RPMI8226 (cell line): ENCODE measurements around the gene DPP7.
"Not testable (repeated sequence)": the region's sequence is repeated elsewhere in the genome, so short reads cannot be mapped to it uniquely, and the experiment has no call there.

Source experiments
- DNase-seq: peaks from one replicate; pipeline ENCODE4 v3.0.0-alpha.2; 2015

Gene DPP7

DNA sequence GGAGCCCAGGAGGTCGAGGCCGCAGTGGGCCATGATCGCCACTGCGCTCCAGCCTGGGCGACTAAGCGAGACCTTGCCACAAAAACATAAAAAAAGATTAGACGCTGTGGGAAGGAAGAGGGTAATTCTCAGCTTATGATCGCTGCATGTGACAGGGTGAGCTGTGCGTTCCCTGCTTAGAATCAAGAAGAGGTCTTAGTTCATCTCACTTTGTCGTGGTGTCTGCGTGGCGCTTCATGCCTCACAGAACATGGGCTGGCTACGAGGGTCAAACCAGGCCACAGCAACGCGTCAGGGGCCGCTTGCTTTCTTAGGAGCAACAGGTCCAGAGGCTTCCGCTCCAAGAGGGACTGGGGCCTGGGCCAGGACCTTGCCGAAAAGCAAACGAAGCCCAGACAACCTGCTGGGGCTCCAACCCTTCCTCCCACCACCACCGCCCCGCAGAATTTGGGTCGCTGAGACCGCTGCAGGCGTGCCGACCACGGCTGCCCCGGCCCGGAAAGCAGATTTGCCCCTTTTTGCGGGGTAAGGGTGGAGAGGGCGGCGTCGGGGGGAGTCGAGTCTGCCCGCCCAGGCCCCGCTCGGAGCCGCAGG is 14.4 kb upstream of the DPP7 start:
- DNase-seq: peak; percentile 57

DNA sequence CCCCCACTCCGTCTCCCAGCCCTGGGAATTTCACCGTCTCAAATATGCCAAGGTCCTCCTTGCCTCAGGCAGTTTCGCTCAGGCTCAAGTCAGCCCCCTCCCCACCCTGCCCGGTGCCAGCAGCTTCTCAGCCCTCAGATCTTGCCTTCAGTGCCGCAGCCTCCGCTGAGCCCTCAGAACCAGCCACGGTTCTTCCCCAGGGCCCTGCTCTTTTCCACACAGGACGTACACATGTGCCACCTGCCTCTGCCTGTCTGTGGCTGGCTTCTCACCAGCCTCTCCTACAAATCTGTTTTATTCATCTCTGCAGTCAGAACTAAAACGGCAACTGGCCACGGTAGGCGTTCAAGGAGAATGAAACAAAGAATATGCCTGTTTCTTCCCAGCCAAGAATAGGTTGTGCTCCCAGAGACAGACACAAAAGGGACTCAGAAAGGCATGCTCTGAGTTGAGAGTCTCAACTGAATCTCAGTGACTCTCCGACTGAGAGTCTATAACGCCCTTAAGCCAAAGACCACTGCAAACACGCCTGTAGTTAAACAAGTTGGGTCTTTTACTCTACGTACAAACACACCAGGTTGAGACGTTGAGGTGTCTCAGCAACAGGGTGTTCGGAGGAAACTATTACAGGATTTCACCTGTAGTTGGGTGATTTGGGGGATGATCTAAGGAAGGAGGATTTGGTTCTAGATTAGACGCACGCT is 13.8 kb upstream of the DPP7 start:
- peak; percentile 50 for DNase-seq

DNA sequence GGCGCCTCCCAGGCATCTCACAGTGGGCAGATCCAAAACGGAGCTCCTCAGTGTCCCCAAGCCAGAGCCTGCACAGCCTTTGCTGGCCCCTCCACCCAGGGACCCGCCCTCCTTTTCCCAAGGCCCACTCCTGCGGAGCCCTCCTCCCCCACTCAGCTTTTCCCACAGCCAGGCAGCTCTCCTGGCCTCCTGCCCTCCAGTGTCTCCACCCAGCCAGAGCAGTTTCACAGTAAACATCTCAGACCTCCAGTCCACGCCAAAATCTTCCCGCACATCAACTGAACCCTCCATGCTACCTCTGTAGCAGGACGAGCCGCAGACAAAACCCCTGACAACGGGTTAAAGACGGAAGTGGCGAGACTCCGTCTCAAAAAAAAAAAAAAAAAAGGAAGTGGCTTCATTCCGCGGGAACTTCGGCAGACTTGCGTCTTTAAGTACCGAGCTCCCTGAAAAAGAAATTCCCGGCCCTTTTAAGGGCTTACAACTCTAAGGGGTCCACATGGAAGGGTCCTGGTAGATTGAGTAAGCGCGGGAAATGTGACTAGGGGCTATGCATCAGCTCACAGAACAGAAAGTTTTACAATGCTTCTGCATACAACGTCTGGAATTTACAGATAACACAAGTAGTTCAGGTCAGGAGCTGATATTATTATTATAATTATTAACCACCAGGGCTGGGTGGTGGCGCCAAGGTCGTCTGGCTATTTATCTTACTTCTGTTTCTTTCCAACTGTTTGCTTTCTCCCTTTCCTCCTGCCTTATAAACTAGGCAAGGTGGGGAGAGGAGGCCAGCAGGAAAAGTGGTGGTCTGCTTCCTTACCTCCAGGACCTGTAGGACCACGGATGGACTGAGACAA is 13.0 kb upstream of the DPP7 start:
- DNase-seq: peak; percentile 89

DNA sequence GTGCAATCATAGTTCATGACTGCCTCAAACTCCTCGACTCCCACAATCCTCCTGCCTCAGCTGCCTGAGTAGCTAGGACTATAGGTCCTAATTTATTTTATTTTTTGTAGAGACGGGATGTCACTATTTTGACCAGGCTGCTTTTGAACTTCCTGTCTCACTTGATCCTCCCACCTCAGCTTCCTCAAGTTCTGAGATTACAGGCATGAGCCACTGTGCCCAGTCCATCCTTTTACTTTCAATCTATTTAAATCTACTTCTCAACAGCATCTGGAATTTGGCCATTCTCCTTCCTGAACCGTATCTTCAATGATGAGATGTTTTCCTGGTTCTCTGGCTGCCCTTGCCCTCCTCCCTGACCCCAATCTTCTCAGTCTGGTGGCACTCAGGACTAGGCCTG is 12.3 kb upstream of the DPP7 start:
- DNase-seq: no peak

DNA sequence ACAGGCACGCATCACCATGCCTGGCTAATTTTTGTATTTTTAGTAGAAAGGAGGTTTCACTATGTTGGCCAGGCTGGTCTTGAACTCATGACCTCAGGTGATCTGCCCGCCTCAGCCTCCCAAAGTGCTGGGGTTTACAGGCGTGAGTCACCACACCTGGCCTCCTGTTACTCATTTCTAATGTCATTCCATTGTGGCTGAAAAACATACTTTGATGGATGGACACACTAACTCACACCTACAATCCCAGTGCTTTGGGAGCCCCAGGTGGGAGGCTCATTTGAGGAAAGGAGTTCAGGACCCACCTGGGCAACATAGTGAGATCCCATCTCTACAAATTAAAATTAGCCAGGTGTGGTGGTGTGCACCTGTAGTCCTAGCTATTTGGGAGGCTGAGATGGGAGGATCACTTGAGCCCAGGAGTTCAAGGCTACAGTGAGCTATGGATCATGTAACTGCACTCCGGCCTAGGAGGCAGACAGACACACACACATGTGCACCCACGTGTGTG is 9.5 kb upstream of the DPP7 start:
- DNase-seq: not testable (repeated sequence)

DNA sequence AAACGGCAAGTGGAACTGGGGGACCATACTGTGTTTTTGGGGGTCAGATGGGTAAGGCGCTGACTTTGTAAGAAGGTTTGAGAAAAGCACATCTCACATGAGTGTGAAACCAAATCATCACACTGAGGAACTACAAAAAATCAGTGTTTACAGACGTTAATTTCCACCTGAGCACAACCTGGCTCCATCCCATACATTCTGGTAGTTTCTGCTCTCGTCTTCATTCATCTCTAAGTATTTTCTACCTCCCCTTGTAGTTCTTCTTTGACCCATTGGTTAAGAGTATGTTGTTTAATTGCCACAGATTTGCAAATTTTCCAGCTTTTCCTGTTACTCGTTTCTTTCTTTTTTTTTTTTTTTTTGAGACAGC is 8.9 kb upstream of the DPP7 start:
- DNase-seq: no peak

DNA sequence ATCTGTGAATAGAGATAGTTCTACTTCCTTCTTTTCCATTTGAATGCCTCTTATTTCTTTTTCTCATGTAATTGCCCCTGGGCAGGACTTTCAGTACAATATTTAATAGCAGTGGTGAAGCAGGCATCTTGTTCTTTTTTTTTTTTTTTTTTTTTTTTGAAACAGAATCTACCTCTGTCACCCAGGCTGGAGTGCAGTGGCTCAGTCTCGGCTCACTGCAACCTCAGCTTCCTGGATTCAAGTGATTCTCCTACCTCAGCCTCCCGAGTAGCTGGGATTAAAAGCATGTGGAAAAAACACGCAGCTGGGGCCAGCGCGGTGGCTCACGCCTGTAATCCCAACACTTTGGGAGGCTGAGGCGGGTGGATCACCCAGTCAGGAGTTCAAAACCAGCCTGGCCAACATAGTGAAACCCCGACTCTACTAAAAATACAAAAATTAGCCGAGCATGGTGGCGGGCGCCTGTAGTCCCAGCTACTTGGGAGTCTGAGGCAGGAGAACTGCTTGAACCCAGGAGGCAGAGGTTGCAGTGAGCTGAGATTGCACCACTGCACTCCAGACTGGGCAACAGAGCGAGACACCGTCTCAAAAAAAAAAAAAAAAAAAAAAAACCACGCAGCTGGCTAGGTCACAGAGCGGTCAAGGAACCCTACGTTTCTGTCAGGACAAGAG is 8.4 kb upstream of the DPP7 start:
- DNase-seq: not testable (repeated sequence)

DNA sequence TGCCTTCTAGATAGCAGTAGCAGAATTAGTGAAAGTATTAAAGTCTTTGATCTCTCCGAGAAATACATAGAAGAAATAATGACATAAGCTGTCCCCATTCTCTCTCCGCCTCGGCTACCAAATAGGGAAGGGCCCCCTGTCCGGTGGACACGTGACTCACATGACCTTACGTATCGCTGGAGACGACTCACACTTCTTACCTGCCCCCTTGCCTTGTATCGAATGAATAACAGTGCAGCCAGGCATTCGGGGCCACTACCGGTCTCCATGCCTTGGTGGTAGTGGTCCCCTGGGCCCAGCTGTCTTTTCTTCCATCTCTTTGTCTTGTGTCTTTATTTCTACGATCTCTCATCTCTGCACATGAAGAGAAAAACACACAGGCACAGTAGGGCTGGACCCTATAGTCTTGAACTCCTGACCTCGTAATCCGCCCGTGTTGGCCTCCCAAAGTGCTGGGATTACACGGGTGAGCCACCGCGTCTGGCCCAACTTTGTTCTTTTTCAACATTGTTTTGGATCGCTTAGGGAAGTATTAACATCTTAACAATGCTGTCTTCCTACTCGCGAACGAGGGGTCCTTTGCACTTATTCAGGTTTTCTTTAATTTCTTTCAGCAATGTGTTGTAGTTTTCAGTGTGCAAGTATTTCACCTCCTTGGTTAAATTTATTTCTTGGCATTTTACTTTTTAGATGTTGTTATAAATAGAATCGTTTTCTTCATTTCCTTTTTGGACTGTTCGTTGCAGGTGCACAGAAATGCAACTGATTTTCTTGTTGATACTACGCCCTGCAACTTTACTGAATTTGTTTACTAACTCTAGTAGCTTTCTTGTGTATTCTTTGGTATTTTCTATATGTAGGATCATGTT is 7.6 kb upstream of the DPP7 start:
- not testable (repeated sequence) for DNase-seq

DNA sequence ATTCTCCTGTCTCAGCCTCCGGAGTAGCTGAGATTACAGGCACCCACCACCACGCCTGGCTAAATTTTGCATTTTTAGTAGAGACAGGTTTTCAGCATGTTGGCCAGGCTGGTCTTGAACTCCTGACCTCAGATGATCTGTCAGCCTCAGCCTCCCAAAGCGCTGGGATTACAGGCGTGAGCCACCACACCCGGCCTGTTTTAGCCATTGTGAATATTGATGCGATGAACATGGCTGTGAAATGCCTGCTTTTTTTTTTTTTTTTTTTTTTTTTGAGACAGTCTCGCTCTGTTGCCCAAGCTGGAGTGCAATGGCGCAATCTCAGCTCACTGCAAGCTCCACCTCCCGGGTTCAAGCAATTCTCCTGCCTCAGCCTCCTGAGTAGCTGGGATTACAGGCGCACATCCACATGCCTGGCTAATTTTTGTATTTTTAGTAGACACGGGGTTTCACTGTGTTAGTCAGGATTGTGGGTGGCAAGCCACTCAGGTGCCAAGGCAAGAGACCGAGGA is 3.6 kb upstream of the DPP7 start:
- not testable (repeated sequence) for DNase-seq

DNA sequence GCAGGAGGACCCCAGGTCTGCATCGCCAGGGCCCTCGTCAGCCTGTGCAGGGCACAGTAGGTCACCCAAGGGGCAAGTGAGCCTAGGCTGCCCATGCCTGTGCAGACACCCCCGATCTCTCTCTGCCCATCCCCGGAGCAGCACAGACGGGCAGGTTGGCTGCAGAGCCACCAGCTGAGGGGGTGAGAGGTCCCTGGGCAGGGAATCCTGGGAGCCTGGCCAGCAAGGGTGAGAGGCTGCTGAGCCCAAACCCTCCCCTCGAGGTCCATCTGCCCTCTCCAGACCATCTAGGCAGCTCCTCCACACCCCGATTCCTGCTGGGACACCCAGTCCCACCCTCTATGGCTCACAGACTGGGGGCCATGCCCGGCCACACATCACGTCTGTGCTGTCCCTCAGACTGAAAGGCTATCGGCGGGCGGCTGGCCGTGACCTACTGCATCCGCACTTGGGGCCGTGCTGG is 2.8 kb upstream of the DPP7 start:
- no peak for DNase-seq

DNA sequence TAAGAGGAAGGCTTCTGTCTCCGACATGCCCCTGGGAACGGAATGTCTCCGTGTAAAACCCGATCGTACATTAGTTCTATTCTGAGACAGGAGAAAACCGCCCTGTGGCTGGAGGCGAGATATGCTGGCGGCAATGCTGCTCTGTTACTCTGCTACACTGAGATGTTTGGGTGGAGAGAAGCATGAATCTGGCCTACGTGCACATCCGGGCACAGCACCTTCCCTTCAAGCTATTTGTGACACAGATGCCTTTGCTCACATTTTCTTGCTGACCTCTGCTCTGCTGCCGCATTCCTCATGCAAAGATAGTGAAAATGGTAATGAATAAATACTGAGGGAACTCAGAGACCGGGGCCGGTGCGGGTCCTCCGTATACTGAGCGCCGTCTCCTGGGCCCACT is 2.2 kb upstream of the DPP7 start:
- DNase-seq: no peak

DNA sequence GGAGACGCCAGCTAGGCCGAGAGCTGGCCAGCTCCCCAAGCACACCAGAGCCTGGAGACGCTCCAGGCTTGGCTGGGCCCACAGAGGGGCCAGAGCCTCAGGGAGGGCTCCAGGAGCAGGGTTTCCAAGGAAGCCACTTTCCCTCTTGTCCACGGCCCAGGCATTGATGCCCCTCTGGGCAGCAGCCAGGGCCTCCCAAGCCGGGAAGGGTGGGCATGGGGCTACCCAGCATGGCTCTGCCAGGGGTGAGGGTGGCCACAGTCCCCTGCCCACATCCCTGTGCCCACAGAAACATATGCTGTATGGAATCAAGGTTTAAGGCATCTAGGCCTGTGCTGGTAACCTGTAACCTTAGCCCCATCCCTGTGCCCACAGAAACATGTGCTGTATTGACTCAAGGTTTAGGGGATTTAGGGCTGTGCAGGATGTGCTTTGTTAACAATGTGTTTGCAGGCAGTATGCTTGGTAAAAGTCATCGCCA is 1.5 kb upstream of the DPP7 start:
- DNase-seq: peak; percentile 4

DNA sequence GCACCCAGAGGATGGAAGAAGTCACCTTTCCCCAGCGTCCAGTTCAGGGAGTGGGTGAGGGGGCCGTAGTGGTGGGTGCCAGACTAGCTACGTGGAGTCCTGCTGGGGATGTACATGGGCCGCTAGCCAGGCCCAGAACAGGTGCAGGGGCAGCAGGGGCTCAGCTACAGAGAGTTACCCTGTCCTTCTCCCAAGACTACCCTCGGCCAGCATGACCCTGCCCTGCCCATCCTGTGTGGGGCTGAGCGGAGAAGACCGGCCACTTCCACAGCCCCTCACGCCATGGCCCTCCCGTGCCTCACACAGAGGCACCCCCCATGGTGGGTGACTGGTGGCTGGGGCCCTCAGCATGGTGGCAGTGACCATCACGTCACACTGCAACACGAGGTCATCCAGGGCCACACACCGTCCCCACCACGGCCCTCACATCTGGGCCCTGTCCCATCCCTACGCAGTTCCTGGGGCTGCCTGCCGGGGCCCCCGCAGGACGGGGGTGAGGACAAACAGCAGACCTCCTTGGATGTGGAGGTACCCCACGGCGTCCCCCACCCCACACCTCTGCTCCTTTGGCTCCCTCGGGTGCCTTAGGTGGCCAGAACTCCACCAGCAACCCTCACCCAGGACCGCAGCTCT is 977 bp upstream of the DPP7 start:
- no peak for DNase-seq

DNA sequence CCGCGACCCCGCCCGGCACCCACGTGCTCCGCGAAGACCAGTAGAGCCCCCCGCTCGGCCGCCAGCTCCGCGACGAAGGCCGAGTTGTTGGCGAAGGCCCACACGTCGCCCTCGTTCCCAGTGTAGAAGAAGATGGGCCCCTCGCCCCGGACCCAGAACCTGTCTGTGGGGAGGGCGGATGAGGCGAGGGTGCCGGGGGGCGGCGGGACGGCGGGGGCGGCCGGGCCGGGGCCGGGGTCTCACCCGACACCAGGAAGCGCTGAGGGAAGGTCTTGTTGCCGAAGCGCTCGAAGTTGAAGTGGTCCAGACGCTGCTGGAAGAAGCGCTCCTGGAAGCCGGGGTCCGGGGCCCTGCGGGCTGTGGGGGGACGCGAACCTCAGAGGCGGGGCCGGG is 317 bp downstream of the DPP7 start:
- peak; percentile 38 for DNase-seq

DNA sequence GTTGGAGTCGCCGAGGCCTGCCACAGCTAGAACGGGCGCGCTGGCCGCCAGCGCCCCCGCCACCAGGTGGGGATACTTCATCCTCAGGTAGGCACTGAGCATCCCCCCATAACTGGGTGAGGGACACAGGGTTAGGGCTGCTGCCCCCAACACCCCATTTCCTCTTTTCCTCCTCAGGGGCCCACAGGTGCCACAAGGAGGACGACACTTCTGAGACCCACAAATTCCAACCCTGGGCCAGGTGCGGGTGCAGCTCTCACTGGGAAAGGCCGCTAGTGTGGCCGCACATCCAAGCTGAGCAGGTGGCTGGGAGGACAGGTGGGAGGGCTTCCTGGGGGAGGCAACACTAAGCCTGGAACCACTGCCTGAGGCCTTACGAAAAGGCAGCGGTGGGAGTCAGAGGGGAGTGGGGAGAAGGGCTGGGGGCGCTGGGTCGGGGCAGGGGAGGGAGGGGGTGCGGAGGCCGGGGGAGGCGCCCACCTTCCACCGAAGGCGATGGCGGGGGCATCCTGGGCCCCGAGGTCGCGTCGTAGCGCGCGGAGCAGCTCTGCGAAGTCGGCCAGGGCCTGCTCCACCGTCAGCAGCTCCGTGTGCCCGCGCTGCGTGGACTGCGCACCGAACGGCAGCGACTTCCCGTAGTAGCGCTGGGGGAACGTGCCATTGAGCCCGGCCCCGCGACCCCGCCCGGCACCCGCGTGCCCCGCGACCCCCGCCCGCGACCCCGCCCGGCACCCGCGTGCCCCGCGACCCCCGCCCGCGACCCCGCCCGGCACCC is 961 bp downstream of the DPP7 start:
- peak; percentile 65 for DNase-seq

DNA sequence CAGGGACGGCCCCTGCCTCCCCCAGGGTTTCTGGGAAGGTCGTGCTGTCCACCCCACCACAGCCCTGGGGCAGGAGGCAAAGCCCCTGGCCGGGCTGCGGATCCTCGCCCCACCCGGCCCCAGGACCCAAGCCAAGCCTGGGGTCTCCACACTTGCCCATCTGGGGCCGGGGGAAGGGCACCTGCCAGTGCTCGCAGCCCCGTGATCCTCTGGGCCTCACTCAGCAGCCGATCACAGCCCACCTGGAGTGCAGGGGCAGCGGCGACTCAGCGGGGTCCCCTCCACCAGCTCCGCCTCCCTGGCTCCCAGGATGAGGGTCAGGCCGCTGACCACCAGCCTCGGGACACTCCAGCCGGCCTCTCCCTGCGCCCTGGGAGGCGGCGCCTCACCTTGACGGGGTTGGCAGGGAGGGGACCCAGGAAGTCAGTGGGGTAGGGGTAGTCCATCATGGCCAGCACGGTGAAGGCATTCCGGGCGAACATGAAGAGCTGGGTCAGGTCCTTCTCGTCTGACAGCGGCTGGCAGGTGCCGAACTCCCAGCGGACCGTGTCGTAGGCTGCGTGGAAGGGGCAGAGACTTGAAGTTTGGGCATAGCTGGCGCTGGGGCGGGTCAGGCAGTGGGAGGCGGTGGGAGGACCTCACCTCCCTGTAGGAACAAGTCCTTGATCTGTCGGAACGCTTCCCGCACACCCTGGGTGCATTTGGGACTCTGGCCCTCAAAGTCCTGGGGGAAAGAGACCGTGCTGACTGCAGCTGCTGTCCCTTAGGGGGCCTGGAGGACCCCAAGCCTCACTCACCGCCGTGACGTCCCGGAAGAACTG is 1.8 kb downstream of the DPP7 start:
- peak; percentile 7 for DNase-seq

DNA sequence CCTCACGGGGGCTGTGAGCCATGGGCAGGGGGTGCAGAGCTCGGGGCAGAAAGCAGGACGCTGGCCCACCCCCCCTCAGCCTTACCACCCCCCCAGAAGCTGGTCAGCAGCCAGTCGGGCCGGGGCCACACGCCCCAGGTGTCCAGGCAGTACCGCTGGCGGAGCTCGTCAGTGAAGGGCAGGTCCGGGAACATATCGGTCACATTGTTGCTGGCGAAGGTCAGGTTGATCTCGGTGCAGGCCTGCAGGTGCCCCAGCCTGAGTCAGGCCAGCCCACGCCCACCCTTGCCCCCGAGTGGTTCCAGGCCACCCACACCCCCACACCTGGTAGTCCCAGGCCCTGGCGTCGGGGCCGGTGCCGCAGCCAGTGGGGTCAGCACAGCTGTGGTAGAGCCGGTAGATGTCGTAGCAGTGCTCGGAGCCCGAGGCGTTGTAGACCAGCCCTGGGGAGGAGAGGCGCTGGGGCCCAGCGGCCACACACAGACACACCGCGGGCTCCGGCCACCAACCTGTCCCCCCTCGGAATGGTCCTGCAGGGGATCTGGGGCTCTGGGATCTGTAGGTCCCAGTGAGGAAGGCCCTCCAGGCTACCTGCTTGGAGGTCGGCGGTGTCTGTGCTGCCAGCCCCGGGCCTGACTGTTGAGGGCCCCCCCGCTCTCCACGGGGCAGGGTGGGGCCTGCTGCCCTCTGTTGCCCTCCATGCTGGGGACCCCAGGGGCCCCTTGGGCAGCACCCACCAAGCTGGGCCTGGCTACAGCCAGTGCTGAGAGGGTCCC is 2.6 kb downstream of the DPP7 start:
- DNase-seq: no peak

DNA sequence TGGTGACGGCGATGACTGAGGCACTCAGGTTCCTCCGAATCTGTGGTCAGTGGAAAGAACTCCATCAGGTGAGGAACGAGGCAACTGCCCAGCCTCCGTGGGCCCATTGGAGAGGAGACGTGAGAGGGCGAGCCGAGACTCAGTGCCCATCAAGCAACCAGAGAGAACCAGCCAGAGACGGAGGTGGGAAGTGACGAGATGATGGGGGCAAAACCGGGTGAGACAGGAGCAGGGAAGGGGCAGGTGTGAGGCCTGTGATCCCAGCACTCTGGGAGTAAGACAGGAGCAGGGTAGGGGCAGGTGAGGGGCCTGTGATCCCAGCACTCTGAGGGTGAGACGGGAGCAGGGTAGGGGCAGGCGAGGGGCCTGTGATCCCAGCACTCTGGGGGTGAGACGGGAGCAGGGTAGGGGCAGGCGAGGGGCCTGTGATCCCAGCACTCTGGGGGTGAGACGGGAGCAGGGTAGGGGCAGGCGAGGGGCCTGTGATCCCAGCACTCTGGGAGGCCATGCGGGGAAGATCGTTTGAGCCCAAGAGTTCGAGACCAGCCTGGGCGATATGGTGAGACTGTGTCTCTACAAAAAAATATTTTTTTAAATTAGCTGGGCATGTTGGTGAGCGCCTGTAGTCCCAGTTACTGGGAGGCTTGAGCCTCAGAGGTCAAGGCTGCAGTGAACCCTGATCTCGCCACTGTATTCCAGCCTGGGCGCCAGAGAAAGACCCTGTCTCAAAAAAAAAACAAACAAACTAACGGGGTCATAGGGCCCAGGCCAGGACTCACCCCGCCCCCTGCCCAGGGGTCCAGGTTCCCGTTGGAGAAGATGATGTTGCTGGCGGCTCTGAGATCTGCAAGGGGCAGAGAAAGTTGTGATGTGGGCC is 3.4 kb downstream of the DPP7 start:
- no peak for DNase-seq
